Neural progenitor cell (in vitro differentiated cells): ENCODE results near the gene PLEKHF1.

Experiments
- CTCF ChIP-seq: fragments of 200-600 bp; sonication (generic); IDR thresholded peaks from 2 replicates; pipeline ENCODE4 v1.5.1; 2017; ENCODE audit warnings: antibody characterized with exemption, mild to moderate bottlenecking
- EZH2 ChIP-seq: fragments of 200-600 bp; sonication (generic); IDR thresholded peaks from 2 replicates; pipeline ENCODE4 v1.6.1; 2017; ENCODE audit warnings: antibody characterized with exemption, mild to moderate bottlenecking, moderate library complexity
- EZH2phosphoT487 ChIP-seq: fragments of 200-600 bp; sonication (generic); IDR thresholded peaks from 2 replicates; pipeline ENCODE4 v1.6.1; 2017; ENCODE audit warnings: antibody characterized with exemption

- TF ChIP-seq CTCF: no peak
- TF ChIP-seq EZH2: no peak
- TF ChIP-seq EZH2phosphoT487: no peak
Observed at GRCh38 chr19:29651622-29652394, 13.5 kb upstream of the PLEKHF1 start.
